Measurements from ENCODE around the gene PLD1.
A peak's percentile ranks its signal among the peaks of the same experiment; 100 is the strongest.

PLD1 gene

DNA sequence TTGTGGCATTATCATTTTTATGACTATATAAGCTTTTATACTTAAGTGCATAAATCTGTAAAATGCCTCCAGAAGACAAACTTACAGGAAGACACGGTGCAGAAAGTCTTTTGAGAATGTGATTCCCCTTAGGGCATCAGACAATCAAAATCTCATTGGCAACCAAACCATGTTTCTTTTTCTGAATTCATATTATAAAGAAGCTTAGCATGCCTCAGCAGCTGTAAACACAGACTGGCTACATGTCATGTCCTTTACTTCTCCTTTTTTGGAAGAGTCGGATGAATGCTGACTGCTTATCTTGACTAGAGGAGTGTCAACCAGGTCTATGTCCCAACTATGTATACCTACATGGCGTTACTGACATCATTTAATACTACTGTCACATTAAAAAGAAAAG is 150.1 kb downstream of the PLD1 start:
- peaks cover 56% of the 10 kb centered on the region for H3K36me3 Mint-ChIP-seq (ENCODE audit: low read depth)
- H3K27ac Mint-ChIP-seq = no peak overlapping the region
- intact Hi-C loops (cut with micrococcal nuclease) = no loop called here
- no peaks in the 10 kb centered on the region for H3K27me3 Mint-ChIP-seq
- no peak overlapping the region for H3K4me3 Mint-ChIP-seq
- no peaks in the 10 kb centered on the region for H3K9me3 Mint-ChIP-seq
- no peaks in the 10 kb centered on the region for H3K4me1 Mint-ChIP-seq (ENCODE audit: low read depth)

DNA sequence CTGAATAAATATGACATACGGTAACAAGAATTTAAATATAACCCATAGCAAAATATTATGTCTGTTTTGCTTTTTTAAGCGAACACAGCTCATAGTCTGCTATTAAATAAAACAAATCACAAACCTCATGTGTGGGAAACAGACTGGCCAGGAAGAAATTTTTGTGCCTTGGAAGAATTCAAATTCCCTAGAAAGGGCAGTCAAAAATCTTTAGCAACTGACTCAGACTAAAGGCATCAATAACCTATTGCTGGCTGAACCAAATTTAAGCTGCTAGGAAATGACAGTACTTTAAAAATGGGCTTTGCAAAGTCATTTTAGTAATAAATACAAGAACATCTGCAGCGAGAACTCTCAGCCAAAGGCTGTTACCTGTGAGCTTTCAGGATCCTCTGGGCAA is 151.4 kb downstream of the PLD1 start:
- Mint-ChIP-seq H3K4me1 (ENCODE audit: low read depth) (peaks cover 8% of the 10 kb centered on the region), H3K36me3 (ENCODE audit: low read depth) (peaks cover 46% of the 10 kb centered on the region), H3K4me3 (no peak overlapping the region), H3K27ac (no peak overlapping the region), H3K9me3 (no peaks in the 10 kb centered on the region), H3K27me3 (no peaks in the 10 kb centered on the region)
- intact Hi-C loops (cut with micrococcal nuclease) = no loop called here

DNA sequence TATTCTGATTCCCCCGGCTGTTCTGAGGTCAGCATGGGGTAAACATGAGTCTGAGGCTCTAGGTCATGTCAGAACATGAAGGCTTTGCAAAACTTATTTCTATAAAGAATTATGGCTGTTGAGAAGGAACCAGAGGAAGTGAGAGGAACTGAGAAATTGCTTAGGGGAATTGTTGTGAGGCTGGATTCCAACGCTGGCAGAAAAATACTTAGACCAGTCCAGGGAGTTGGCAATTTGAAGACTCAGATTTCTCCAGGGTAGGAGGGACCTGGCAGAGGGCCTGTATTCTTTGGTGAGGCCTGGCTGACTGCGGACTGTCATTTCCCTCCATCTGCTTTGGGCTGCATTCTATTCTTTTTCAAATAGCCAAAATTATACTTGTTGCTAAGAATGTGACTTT is 155.5 kb downstream of the PLD1 start:
- Mint-ChIP-seq H3K36me3 (ENCODE audit: low read depth) (peaks cover 26% of the 10 kb centered on the region), H3K27ac (peak overlapping the region; percentile 80), H3K4me3 (no peak overlapping the region), H3K27me3 (no peaks in the 10 kb centered on the region), H3K4me1 (ENCODE audit: low read depth) (peaks cover 24% of the 10 kb centered on the region), H3K9me3 (no peaks in the 10 kb centered on the region)
- intact Hi-C loops (cut with micrococcal nuclease) = loop anchor here (5.0 kb wide), 1 partner anchor 682 kb away; no protein-coding TSS in a partner anchor

DNA sequence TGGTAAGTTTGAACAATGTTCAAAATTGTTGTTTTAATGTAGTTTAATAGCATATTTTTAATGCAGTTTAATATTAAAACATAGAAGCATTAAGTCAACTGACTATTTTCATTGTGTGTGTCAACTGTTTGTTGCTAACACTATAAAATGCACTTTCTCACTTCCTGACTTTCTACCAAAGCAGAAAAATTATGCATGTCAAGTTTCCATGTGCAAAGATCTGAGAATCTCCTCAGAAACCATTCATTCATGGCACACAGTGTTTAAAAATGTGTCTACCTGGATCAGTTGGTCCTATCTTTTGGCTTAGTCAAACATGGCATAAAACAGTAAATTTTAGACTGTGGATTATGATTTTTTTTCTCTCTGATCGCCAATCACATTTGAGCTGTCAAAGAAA is 156.0 kb downstream of the PLD1 start:
- H3K4me1 Mint-ChIP-seq (ENCODE audit: low read depth) = peaks cover 26% of the 10 kb centered on the region
- H3K4me3 Mint-ChIP-seq = no peak overlapping the region
- no peaks in the 10 kb centered on the region for H3K27me3 Mint-ChIP-seq
- no peaks in the 10 kb centered on the region for H3K9me3 Mint-ChIP-seq
- H3K36me3 Mint-ChIP-seq (ENCODE audit: low read depth) = peaks cover 26% of the 10 kb centered on the region
- intact Hi-C loops (cut with micrococcal nuclease) = loop anchor here (5.0 kb wide), 1 partner anchor 683 kb away; no protein-coding TSS in a partner anchor
- H3K27ac Mint-ChIP-seq = peak overlapping the region; percentile 80

DNA sequence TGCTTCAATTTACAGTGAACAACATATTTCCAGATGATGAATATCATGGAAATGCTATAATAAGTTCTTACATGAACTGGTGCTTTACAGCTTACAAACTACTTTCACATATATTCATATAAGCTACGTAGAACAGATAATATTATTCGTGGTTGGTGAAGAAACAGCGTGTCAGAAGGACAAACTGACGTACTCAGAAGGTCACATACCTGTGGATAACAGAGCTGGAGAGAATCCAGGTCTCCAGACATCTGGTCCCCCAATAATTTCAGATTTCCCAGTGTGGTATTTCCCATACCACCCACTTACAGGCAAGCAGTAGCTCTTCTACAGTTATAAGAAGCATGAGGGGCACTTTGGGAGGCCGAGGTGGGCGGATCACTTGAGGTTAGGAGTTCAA is 156.6 kb downstream of the PLD1 start:
- Mint-ChIP-seq H3K4me3 (no peak overlapping the region), H3K4me1 (ENCODE audit: low read depth) (peaks cover 26% of the 10 kb centered on the region), H3K27ac (no peak overlapping the region), H3K27me3 (no peaks in the 10 kb centered on the region), H3K9me3 (no peaks in the 10 kb centered on the region), H3K36me3 (ENCODE audit: low read depth) (peaks cover 25% of the 10 kb centered on the region)
- intact Hi-C loops (cut with micrococcal nuclease) = loop anchor here (5.0 kb wide), 1 partner anchor 684 kb away; no protein-coding TSS in a partner anchor

DNA sequence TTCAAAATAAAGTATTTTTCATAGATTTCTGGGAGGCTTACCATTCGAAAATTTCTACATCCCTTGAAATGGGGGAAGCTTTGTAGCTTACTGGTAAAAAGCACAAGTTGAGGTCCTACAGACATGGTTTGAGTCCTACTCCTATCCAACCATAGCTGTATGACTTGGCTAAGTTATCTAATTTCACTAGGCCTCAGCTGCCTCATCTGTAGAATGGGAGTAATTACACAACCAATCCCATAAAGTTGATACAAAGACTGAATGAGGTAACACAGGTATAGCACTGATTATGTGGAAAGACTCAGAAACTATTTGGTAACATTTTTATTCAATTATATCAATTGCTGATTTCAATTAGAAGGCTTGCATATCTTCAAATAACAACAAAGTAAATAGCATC is 157.4 kb downstream of the PLD1 start:
- no peaks in the 10 kb centered on the region for H3K9me3 Mint-ChIP-seq
- peaks cover 27% of the 10 kb centered on the region for H3K4me1 Mint-ChIP-seq (ENCODE audit: low read depth)
- H3K4me3 Mint-ChIP-seq = no peak overlapping the region
- H3K27ac Mint-ChIP-seq = no peak overlapping the region
- H3K36me3 Mint-ChIP-seq (ENCODE audit: low read depth) = peaks cover 17% of the 10 kb centered on the region
- H3K27me3 Mint-ChIP-seq = no peaks in the 10 kb centered on the region
- intact Hi-C loops (cut with micrococcal nuclease) = loop anchor here (5.0 kb wide), 1 partner anchor 684 kb away; no protein-coding TSS in a partner anchor

DNA sequence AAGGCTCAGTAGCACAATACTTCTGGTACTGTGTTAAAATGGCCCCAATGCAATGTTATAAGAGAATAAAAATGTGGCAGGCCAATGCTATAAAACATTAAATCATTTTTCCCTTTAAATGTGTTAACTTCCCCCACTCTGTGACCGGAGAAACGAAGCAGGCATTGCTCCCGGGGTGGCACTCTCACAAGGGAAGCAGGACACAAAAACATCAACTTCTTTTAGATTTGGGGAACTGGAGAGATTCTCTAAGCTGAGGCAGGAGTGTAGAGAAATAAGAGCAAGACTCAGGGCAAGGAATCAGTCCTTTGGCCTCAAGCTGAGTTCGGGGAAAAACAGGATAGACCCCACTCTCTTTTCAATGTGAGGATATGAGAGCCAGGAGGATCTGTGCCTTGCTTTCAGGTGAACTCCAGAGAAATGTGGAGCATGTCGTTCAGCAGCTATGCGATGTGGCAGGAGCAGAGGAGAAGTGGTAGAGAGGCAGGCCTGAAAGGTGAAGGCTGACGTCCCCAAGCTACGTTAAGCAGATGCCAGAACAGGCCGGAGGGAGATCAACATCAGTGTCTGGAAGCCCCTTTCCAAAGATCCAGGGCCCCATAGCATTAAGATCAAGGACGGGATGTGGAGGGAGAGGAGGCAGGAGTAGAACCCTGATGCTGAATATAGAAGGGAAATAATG is 160.2 kb downstream of the PLD1 start:
- Mint-ChIP-seq H3K4me3 (no peak overlapping the region), H3K4me1 (ENCODE audit: low read depth) (peaks cover 31% of the 10 kb centered on the region), H3K9me3 (no peaks in the 10 kb centered on the region), H3K27ac (peak overlapping the region; percentile 81), H3K36me3 (ENCODE audit: low read depth) (peaks cover 9% of the 10 kb centered on the region), H3K27me3 (no peaks in the 10 kb centered on the region)
- intact Hi-C loops (cut with micrococcal nuclease) = loop anchor here (5.0 kb wide), 2 partner anchors 187 to 687 kb away; no protein-coding TSS in a partner anchor

DNA sequence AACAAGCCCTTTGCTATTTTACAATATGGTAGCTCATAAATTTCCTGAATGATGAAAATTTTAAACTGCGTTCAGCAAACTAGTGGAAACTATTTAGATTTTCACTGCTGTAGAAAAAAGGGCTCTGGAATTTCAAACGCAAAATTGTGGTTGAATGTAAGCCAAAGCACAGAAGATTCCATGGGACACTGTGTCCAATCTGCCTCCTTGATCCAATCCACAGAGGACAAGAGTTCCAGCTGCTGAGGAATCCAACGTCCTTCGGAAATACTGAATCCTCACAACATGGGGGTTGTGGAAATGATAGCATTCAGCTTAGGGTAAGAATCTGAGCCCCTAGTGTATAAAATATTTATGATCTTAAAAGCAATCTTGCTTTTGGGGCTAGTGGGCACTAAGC is 161.0 kb downstream of the PLD1 start:
- no peak overlapping the region for H3K27ac Mint-ChIP-seq
- intact Hi-C loops (cut with micrococcal nuclease) = loop anchor here (5.0 kb wide), 1 partner anchor 188 kb away; no protein-coding TSS in a partner anchor
- H3K9me3 Mint-ChIP-seq = no peaks in the 10 kb centered on the region
- no peaks in the 10 kb centered on the region for H3K27me3 Mint-ChIP-seq
- peaks cover 10% of the 10 kb centered on the region for H3K36me3 Mint-ChIP-seq (ENCODE audit: low read depth)
- H3K4me1 Mint-ChIP-seq (ENCODE audit: low read depth) = peaks cover 24% of the 10 kb centered on the region
- H3K4me3 Mint-ChIP-seq = no peak overlapping the region

DNA sequence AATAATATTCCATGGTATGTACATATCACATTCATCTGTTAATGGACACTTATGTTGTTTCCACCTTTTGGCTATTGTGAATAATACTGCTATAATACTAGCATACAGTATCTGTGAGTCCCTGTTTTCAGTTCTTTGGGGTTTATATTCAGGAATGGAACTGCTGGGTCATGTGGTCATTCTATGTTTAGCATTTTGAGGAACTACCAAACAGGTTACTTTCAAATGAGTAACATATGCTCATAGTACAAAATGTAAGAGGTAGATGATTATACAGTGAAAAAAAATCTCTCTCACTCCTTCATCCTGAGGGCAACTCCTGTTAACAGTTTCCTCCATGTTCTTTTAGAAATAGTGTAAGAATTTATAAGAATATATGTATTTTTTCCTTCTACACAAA is 162.2 kb downstream of the PLD1 start:
- no peak overlapping the region for H3K27ac Mint-ChIP-seq
- H3K4me3 Mint-ChIP-seq = no peak overlapping the region
- intact Hi-C loops (cut with micrococcal nuclease) = loop anchor here (5.0 kb wide), 1 partner anchor 189 kb away; no protein-coding TSS in a partner anchor
- H3K36me3 Mint-ChIP-seq (ENCODE audit: low read depth) = peaks cover 15% of the 10 kb centered on the region
- H3K4me1 Mint-ChIP-seq (ENCODE audit: low read depth) = peaks cover 24% of the 10 kb centered on the region
- H3K27me3 Mint-ChIP-seq = no peaks in the 10 kb centered on the region
- H3K9me3 Mint-ChIP-seq = no peaks in the 10 kb centered on the region

DNA sequence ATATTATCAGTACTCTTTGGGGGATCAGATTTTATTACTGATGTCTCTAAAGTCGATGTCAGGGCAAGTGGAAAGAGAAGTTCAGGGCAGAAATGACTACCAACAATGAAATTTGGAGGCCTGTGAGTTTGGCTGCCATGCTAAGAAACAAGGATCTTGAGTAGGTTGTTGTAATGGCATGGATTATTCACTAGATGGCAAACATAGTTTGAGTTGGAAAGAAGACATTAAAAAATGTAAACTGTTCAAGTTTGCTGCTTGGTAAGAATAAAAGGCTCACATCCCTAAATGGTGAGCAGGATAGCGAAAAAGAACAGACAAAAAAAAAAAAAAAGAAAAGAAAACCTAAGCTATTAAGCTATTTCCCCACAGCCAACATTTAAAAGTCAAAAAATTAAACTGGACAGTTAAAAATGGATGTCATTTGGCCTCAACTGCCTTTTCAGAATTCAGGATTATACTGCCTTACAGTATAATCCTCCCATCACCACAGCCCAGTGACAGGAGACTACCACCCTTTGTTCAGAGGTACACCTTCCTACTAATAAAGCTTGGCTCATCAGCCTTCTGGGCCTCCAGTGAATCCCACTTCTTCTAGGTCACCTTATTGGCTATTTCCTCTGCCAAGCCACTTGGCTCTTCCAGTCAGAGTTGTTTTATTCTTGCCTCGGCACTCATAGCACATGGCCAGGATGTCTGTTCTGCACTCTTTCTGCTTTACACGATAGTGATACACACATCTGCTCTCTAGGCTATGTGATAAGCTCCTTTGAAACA is 163.7 kb downstream of the PLD1 start:
- no peaks in the 10 kb centered on the region for H3K9me3 Mint-ChIP-seq
- no peak overlapping the region for H3K4me3 Mint-ChIP-seq
- no peaks in the 10 kb centered on the region for H3K27me3 Mint-ChIP-seq
- peaks cover 24% of the 10 kb centered on the region for H3K36me3 Mint-ChIP-seq (ENCODE audit: low read depth)
- no peak overlapping the region for H3K27ac Mint-ChIP-seq
- peaks cover 24% of the 10 kb centered on the region for H3K4me1 Mint-ChIP-seq (ENCODE audit: low read depth)
- intact Hi-C loops (cut with micrococcal nuclease) = loop anchor here (2.0 to 5.0 kb wide), 2 partner anchors 126 to 191 kb away; no protein-coding TSS in a partner anchor

DNA sequence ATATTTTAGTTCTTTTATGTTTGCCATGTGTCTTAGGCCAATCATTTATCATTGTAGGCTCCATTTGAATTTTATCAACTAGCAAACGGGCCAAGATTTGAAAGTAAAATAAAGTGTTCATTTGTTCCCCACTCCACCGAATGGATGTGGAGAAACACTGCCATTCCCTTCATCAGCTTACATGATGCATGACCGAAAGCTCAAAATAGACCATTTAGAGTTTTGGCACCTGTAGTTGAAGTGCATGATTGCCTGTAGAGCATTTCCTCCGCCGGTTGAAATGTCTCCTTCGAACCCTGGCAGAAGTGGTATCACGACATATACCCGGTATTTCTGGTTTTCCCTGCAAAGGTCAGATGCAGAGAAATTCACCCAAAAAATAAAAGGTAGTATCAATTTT is 165.6 kb downstream of the PLD1 start:
- intact Hi-C loops (cut with micrococcal nuclease) = loop anchor here (5.0 kb wide), 1 partner anchor 193 kb away; no protein-coding TSS in a partner anchor
- Mint-ChIP-seq H3K9me3 (no peaks in the 10 kb centered on the region), H3K4me3 (no peak overlapping the region), H3K4me1 (ENCODE audit: low read depth) (peaks cover 6% of the 10 kb centered on the region), H3K27me3 (no peaks in the 10 kb centered on the region), H3K27ac (no peak overlapping the region), H3K36me3 (ENCODE audit: low read depth) (peaks cover 25% of the 10 kb centered on the region)

DNA sequence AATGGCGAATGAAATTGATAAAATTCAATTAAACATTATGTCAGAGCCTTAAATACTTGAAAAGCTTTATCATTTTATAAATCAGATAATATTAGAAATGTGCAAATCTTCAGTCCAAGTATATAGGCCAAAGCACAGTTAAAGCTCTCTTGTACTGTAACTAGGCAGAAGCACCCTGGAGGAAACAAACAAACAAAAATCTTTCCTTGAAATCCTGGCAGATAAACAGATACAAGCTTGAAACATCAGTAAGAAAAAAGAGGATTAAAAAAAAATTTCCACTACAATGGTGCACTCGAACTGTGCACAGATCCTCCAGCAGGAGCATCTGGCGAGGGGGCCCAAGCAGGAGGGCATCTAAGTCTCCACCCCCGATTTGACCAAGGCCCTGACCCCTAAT is 166.6 kb downstream of the PLD1 start:
- H3K27me3 Mint-ChIP-seq = no peaks in the 10 kb centered on the region
- intact Hi-C loops (cut with micrococcal nuclease) = no loop called here
- H3K27ac Mint-ChIP-seq = no peak overlapping the region
- H3K4me1 Mint-ChIP-seq (ENCODE audit: low read depth) = peaks cover 5% of the 10 kb centered on the region
- no peak overlapping the region for H3K4me3 Mint-ChIP-seq
- peaks cover 28% of the 10 kb centered on the region for H3K36me3 Mint-ChIP-seq (ENCODE audit: low read depth)
- no peaks in the 10 kb centered on the region for H3K9me3 Mint-ChIP-seq

DNA sequence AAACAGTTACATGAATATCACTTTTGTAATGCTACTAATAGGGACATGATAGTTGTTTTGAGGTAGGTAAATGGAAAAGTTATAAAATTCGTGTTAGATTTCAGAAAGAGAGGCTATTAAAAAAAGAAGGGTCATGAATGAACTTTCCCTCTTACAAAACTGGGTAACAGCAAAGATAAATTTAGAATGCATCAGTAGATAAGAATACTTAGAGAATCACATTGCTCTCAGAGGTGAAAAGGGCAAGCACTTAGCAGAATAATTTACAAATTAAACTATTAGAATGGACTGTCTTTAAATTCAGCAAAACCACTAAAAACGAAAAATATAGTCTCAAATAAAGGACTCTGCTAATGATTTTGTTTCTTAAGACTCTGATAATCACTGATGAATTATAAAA is 167.2 kb downstream of the PLD1 start:
- Mint-ChIP-seq H3K36me3 (ENCODE audit: low read depth) (peaks cover 34% of the 10 kb centered on the region), H3K4me1 (ENCODE audit: low read depth) (peaks cover 5% of the 10 kb centered on the region), H3K9me3 (no peaks in the 10 kb centered on the region), H3K27ac (no peak overlapping the region), H3K4me3 (no peak overlapping the region), H3K27me3 (no peaks in the 10 kb centered on the region)
- intact Hi-C loops (cut with micrococcal nuclease) = no loop called here
